Type B pancreatic cell (in vitro differentiated cells): ENCODE measurements around the gene RUNX1. TPM values are rescaled to one million over a fixed set of nuclear protein-coding genes. Genes with fewer than 3 reads are reported as not detected.

ENCODE experiments used
- DNase-seq: peaks from one replicate; pipeline ENCODE4 v3.0.0; 2021; ENCODE audit warnings: mixed read lengths; ENCODE audit not compliant: unreplicated experiment; ENCODE audit errors: extremely low spot score
- H3K27ac Mint-ChIP-seq: 2 replicates; pipeline ENCODE4 v1.8.0; 2021; ENCODE audit warnings: mild to moderate bottlenecking, mixed read lengths
- H3K27me3 Mint-ChIP-seq: 2 replicates; pipeline ENCODE4 v1.8.0; 2021; ENCODE audit warnings: mixed read lengths
- H3K36me3 Mint-ChIP-seq: 2 replicates; pipeline ENCODE4 v1.8.0; 2021; ENCODE audit warnings: mixed read lengths
- H3K4me1 Mint-ChIP-seq: one replicate; pipeline ENCODE4 v1.8.0; 2021; ENCODE audit warnings: mixed read lengths; ENCODE audit not compliant: unreplicated experiment
- H3K4me3 Mint-ChIP-seq: 2 replicates; pipeline ENCODE4 v1.8.0; 2021; ENCODE audit warnings: mild to moderate bottlenecking, mixed read lengths
- H3K9me3 Mint-ChIP-seq: 2 replicates; pipeline ENCODE4 v1.8.0; 2021; ENCODE audit warnings: mixed read lengths
- CTCF ChIP-seq: fragments of 200-600 bp; sonication (generic); conservative IDR thresholded peaks from 2 replicates; pipeline ENCODE4 v1.5.0; 2021; ENCODE audit warnings: antibody characterized with exemption, mild to moderate bottlenecking
- total RNA-seq: library from RNA; stranded (reverse); gene quantifications from 2 replicates; pipeline ENCODE4 v1.2.1, GENCODE V29; 2021; ENCODE audit warnings: low replicate concordance

Gene RUNX1
- total RNA-seq, 1 donor from 2014 or later = 11.9 TPM

GRCh38 chr21:34948157-34948556 lies 100.9 kb downstream of the RUNX1 start:
- no peaks in the 10 kb centered on the region for H3K36me3 Mint-ChIP-seq
- DNase-seq = no peak
- peaks cover 12% of the 10 kb centered on the region for H3K9me3 Mint-ChIP-seq

GRCh38 chr21:34946916-34947534 lies 102.1 kb downstream of the RUNX1 start:
- H3K27me3 Mint-ChIP-seq = peaks cover 13% of the 10 kb centered on the region
- H3K4me1 Mint-ChIP-seq = no peaks in the 10 kb centered on the region
- H3K27ac Mint-ChIP-seq = no peak overlapping the region
- DNase-seq = no peak
- H3K4me3 Mint-ChIP-seq = no peak overlapping the region
- TF ChIP-seq CTCF = no peak
- no peaks in the 10 kb centered on the region for H3K36me3 Mint-ChIP-seq
- peaks cover 12% of the 10 kb centered on the region for H3K9me3 Mint-ChIP-seq

More at GRCh38 chr21:34948157-34948556, 100.9 kb downstream of the RUNX1 start:
- no peak overlapping the region for H3K4me3 Mint-ChIP-seq
- H3K27me3 Mint-ChIP-seq = peaks cover 13% of the 10 kb centered on the region
- TF ChIP-seq CTCF = no peak
- H3K27ac Mint-ChIP-seq = no peak overlapping the region
- H3K4me1 Mint-ChIP-seq = peaks cover 3% of the 10 kb centered on the region

GRCh38 chr21:34946385-34946840 lies 102.7 kb downstream of the RUNX1 start:
- Mint-ChIP-seq H3K4me1 (no peaks in the 10 kb centered on the region), H3K27ac (no peak overlapping the region), H3K9me3 (peaks cover 12% of the 10 kb centered on the region), H3K36me3 (no peaks in the 10 kb centered on the region), H3K4me3 (no peak overlapping the region), H3K27me3 (peaks cover 13% of the 10 kb centered on the region)
- DNase-seq = no peak
- no peak for TF ChIP-seq CTCF

GRCh38 chr21:34945288-34945687 lies 103.8 kb downstream of the RUNX1 start:
- Mint-ChIP-seq H3K4me1 (no peaks in the 10 kb centered on the region), H3K36me3 (no peaks in the 10 kb centered on the region), H3K27me3 (peaks cover 24% of the 10 kb centered on the region), H3K4me3 (no peak overlapping the region), H3K9me3 (peaks cover 12% of the 10 kb centered on the region), H3K27ac (no peak overlapping the region)
- no peak for DNase-seq
- no peak for TF ChIP-seq CTCF

- H3K36me3 Mint-ChIP-seq = no peaks in the 10 kb centered on the region
- peaks cover 12% of the 10 kb centered on the region for H3K9me3 Mint-ChIP-seq
- no peaks in the 10 kb centered on the region for H3K4me1 Mint-ChIP-seq
- TF ChIP-seq CTCF = no peak
- no peak overlapping the region for H3K4me3 Mint-ChIP-seq
- no peak overlapping the region for H3K27ac Mint-ChIP-seq
- DNase-seq = no peak
- H3K27me3 Mint-ChIP-seq = peaks cover 25% of the 10 kb centered on the region
Measured at GRCh38 chr21:34944015-34944755, 104.9 kb downstream of the RUNX1 start.
